GM18505 (cell line): ENCODE measurements around the gene PWWP2A.

ENCODE experiments used
- ATAC-seq: cut with Tn5 transposase; IDR thresholded peaks from one replicate; pipeline ENCODE4 v1.9.1; 2021; ENCODE audit not compliant: unreplicated experiment
- POLR2A ChIP-seq: IDR thresholded peaks from 4 replicates; pipeline ENCODE4 v1.6.1; 2011; ENCODE audit warnings: borderline replicate concordance; ENCODE audit not compliant: insufficient read depth, insufficient read length; ENCODE audit errors: extremely low read depth

Gene PWWP2A

DNA sequence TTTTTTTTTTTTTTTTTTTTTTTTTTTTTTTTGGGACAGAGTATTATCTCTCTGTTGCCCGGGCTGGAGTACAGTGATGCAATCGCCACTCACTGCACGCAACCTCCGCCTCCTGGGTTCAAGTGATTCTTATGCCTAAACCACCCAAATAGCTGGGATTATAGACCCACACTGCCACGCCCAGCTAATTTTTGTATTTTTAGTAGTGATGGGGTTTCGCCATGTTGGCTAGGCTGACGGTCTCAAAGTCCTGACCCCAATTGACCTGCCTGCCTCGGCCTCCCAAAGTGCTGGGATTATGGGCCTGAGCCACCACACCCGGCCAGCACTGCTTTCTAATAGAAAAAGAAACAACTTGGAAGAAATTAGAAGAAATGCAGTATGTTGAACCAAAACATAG is 71.1 kb downstream of the PWWP2A start:
- ATAC-seq, result no peak
- no peak for TF ChIP-seq POLR2A

DNA sequence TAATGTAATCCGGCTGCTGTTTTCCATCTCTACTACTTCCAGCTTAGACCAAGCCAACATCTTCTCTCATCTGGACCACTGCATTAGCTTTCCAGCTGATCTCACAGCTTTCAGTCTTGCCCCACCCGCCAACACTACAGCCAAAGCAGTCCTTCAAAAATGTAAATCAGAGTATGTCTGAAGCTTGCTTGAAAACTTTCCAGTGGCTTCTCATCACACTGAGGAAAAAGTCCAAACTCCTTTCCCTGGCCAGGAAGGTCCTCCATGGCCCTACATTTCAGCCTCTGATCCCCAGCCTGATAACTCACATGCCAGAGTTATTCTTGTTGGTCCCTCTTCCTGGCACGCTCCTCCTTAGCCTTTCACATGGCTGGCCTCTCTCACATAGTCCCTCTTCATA is 71.8 kb downstream of the PWWP2A start:
- no peak for ATAC-seq
- no peak for TF ChIP-seq POLR2A

DNA sequence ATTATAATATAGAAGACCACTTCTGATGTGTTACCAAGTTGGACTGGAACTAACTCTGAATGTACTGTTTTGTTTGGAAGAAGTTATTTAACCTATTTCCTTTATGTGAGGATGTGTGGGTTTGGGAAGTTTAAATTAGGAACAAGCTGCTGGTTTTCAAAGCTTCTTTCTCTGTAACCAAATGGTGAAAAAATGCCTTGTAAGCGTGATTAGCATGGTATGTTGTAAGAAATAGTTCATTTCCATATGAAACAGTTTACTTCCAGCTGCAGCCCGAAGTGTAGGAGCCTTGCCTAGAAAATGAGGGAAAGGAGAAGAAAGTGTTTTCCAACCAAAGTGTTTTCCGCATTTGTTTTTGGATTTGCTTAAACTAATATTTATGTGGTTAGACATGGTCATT is 74.3 kb downstream of the PWWP2A start:
- ATAC-seq, result no peak
- TF ChIP-seq POLR2A, result no peak

DNA sequence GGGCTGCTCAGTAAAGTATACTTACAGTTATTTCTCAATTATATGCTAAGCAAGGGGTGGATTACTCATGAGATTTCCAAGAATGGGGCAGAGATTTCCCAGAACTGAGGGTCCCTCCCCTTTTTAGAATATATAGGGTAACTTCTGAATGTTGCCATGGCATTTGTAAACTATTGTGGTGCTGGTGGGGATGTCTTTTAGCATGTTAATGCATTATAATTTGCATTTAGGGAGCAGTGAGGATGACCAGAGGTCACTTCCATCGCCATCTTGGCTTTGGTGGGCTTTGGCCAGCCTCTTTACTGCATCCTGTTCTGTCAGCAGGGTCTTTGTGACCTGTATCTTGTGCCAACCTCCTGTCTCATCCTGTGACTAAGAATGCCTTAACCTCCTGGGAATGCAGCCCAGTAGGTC is 74.9 kb downstream of the PWWP2A start:
- TF ChIP-seq POLR2A, result no peak
- ATAC-seq, result no peak

DNA sequence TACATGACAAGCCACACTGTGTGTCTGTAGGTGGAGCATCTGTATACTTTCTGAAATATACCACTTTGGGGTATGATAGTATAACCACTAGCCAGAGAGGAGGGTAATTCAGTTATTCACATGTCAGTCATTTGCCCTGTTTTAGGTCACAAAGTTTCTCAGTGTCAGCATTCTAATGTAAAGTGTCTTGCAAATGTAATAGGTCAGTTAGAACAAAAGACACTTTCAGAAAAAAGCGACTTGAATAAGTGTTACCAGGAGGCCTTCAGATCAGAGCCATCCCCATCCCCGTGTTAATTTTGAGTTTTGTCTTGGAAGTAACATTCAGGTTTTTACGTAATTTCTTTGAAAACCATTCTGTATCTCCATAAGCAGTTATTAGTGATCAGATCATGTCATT is 76.6 kb downstream of the PWWP2A start:
- ATAC-seq, result no peak
- no peak for TF ChIP-seq POLR2A
